ENCODE results near the gene PEX14. TPM values are rescaled to one million over a fixed set of nuclear protein-coding genes. Genes with fewer than 3 reads are reported as not detected.

The PEX14 gene
- total RNA-seq, 2 experiments from 2014 or later, result 13.3 to 14.8 TPM

- ATAC-seq (ENCODE audit: poor library complexity) (peak; percentile 89), DNase-seq (peak; percentile 47 to 91 (median 70))
- Histone ChIP-seq H3K27me3 (ENCODE audit: control insufficient read depth in 1 of 2, insufficient read depth in 2 of 2, low read length in 2 of 2) (no peaks in the 10 kb centered on the region), H3K27ac (ENCODE audit: low read depth in 1 of 2, low read length in 2 of 2) (peak overlapping the region; percentile 70 to 80), H3K36me3 (ENCODE audit: insufficient read depth, low read length) (no peaks in the 10 kb centered on the region), H3K4me1 (ENCODE audit: insufficient read depth, low read length) (peaks cover 77% of the 10 kb centered on the region), H3K4me3 (ENCODE audit: low read length) (peak overlapping the region; percentile 38), H3K9me3 (ENCODE audit: control insufficient read depth in 1 of 2, insufficient read depth in 1 of 2, low read length in 2 of 2) (no peaks in the 10 kb centered on the region)
- Mint-ChIP-seq H3K9me3 (no peaks in the 10 kb centered on the region), H3K4me3 (peak overlapping the region; percentile 75), H3K36me3 (ENCODE audit: low read depth) (no peaks in the 10 kb centered on the region), H3K27me3 (no peaks in the 10 kb centered on the region), H3K27ac (peak overlapping the region; percentile 83), H3K4me1 (ENCODE audit: low read depth) (peaks cover 80% of the 10 kb centered on the region)
- no peak for TF ChIP-seq CTCF (IDR thresholded peaks at IDR 0.05)
- CTCF ChIA-PET, result interaction anchor here (0.6 to 9.0 kb wide), 4 partner anchors 15 to 300 kb away, joined by 3 to 126 read pairs (median 5); partner anchors contain the start of genes CENPS and KIF1B
- intact Hi-C loops (cut with DNase I, micrococcal nuclease), result loop anchor here (1.0 to 10.0 kb wide), 4 partner anchors 16 to 356 kb away; no protein-coding TSS in a partner anchor
- POLR2A ChIA-PET, result interaction anchor here (0.6 to 2.6 kb wide), 9 partner anchors 10 to 1398 kb away, joined by 3 to 20 read pairs (median 4); partner anchors contain the start of gene PEX14
Observed at GRCh38 chr1:10510520-10511493, 36.1 kb downstream of the PEX14 start.

GRCh38 chr1:10511494-10511885 is 36.7 kb downstream of the PEX14 start:
- ChIA-PET POLR2A (interaction anchor here (0.6 to 2.6 kb wide), 9 partner anchors 10 to 1397 kb away, joined by 3 to 20 read pairs (median 4); partner anchors contain the start of gene PEX14), CTCF (interaction anchor here (1.1 to 9.0 kb wide), 3 partner anchors 16 to 301 kb away, joined by 3 to 126 read pairs (median 7); partner anchors contain the start of genes CENPS and KIF1B)
- ATAC-seq (ENCODE audit: poor library complexity) (no peak), DNase-seq (no peak)
- no peaks in the 10 kb centered on the region for H3K36me3 ChIP-seq (ENCODE audit: insufficient read depth, low read length)
- Mint-ChIP-seq H3K27ac (peak overlapping the region; percentile 83), H3K27me3 (no peaks in the 10 kb centered on the region), H3K4me3 (peak overlapping the region; percentile 75), H3K36me3 (ENCODE audit: low read depth) (no peaks in the 10 kb centered on the region), H3K4me1 (ENCODE audit: low read depth) (peaks cover 84% of the 10 kb centered on the region), H3K9me3 (no peaks in the 10 kb centered on the region)
- TF ChIP-seq CTCF (IDR thresholded peaks at IDR 0.05), result no peak
- intact Hi-C loops (cut with DNase I, micrococcal nuclease), result loop anchor here (1.0 to 10.0 kb wide), 4 partner anchors 16 to 356 kb away; no protein-coding TSS in a partner anchor
- peak overlapping the region; percentile 38 for H3K4me3 ChIP-seq (ENCODE audit: low read length)
- H3K4me1 ChIP-seq (ENCODE audit: insufficient read depth, low read length), result peaks cover 82% of the 10 kb centered on the region
- peak overlapping the region; percentile 69 to 80 for H3K27ac ChIP-seq (ENCODE audit: low read depth in 1 of 2, low read length in 2 of 2)
- H3K27me3 ChIP-seq (ENCODE audit: control insufficient read depth in 1 of 2, insufficient read depth in 2 of 2, low read length in 2 of 2), result no peaks in the 10 kb centered on the region
- no peaks in the 10 kb centered on the region for H3K9me3 ChIP-seq (ENCODE audit: control insufficient read depth in 1 of 2, insufficient read depth in 1 of 2, low read length in 2 of 2)

GRCh38 chr1:10513199-10513598 is 38.4 kb downstream of the PEX14 start:
- POLR2A ChIA-PET, result no interaction called here
- Mint-ChIP-seq H3K9me3 (no peaks in the 10 kb centered on the region), H3K27ac (peak overlapping the region; percentile 83)

More at GRCh38 chr1:10513199-10513598, 38.4 kb downstream of the PEX14 start:
- H3K4me1 ChIP-seq (ENCODE audit: insufficient read depth, low read length), result peaks cover 87% of the 10 kb centered on the region
- Mint-ChIP-seq H3K27me3 (no peaks in the 10 kb centered on the region), H3K4me1 (ENCODE audit: low read depth) (peaks cover 83% of the 10 kb centered on the region), H3K4me3 (no peak overlapping the region), H3K36me3 (ENCODE audit: low read depth) (peaks cover 4% of the 10 kb centered on the region)
- no peak for DNase-seq
- no peak for TF ChIP-seq CTCF (IDR thresholded peaks at IDR 0.05)
- CTCF ChIA-PET, result interaction anchor here (2.9 kb wide), 1 partner anchor 18 kb away, joined by 16 read pairs; no protein-coding TSS in a partner anchor
- no peaks in the 10 kb centered on the region for H3K36me3 ChIP-seq (ENCODE audit: insufficient read depth, low read length)
- no peaks in the 10 kb centered on the region for H3K27me3 ChIP-seq (ENCODE audit: control insufficient read depth in 1 of 2, insufficient read depth in 2 of 2, low read length in 2 of 2)
- no peaks in the 10 kb centered on the region for H3K9me3 ChIP-seq (ENCODE audit: control insufficient read depth in 1 of 2, insufficient read depth in 1 of 2, low read length in 2 of 2)
- intact Hi-C loops (cut with DNase I, micrococcal nuclease), result loop anchor here (5.0 to 10.0 kb wide), 3 partner anchors 122 to 354 kb away; no protein-coding TSS in a partner anchor
- H3K27ac ChIP-seq (ENCODE audit: low read depth in 1 of 2, low read length in 2 of 2), result peak overlapping the region; percentile 55 to 80
- ATAC-seq (ENCODE audit: poor library complexity), result no peak
- no peak overlapping the region for H3K4me3 ChIP-seq (ENCODE audit: low read length)
